Endometrial microvascular endothelial cells (primary cell): ENCODE data around the gene AP1AR. TPM values are rescaled to one million over a fixed set of nuclear protein-coding genes. Genes with fewer than 3 reads are reported as not detected.
"Not testable (repeated sequence)": the region's sequence is repeated elsewhere in the genome, so short reads cannot be mapped to it uniquely, and the experiment has no call there.

Experiments
- in situ Hi-C: cut with HindIII; loops from 2 replicates; pipeline ENCODE4 v1.10.0; 2017; ENCODE audit warnings: low sequenced_read_pairs, low pct_unique_long_range_greater_than_20kb; ENCODE audit errors: inconsistent ontology term
- total RNA-seq: library from RNA; depleted of rRNA; stranded (reverse); fragments of >200 nt; gene quantifications from one replicate; pipeline ENCODE4 v1.2.3, GENCODE V29; 2015; ENCODE audit errors: inconsistent ontology term

The AP1AR gene, protein sequence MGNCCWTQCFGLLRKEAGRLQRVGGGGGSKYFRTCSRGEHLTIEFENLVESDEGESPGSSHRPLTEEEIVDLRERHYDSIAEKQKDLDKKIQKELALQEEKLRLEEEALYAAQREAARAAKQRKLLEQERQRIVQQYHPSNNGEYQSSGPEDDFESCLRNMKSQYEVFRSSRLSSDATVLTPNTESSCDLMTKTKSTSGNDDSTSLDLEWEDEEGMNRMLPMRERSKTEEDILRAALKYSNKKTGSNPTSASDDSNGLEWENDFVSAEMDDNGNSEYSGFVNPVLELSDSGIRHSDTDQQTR
- total RNA-seq = 21.3 TPM

DNA sequence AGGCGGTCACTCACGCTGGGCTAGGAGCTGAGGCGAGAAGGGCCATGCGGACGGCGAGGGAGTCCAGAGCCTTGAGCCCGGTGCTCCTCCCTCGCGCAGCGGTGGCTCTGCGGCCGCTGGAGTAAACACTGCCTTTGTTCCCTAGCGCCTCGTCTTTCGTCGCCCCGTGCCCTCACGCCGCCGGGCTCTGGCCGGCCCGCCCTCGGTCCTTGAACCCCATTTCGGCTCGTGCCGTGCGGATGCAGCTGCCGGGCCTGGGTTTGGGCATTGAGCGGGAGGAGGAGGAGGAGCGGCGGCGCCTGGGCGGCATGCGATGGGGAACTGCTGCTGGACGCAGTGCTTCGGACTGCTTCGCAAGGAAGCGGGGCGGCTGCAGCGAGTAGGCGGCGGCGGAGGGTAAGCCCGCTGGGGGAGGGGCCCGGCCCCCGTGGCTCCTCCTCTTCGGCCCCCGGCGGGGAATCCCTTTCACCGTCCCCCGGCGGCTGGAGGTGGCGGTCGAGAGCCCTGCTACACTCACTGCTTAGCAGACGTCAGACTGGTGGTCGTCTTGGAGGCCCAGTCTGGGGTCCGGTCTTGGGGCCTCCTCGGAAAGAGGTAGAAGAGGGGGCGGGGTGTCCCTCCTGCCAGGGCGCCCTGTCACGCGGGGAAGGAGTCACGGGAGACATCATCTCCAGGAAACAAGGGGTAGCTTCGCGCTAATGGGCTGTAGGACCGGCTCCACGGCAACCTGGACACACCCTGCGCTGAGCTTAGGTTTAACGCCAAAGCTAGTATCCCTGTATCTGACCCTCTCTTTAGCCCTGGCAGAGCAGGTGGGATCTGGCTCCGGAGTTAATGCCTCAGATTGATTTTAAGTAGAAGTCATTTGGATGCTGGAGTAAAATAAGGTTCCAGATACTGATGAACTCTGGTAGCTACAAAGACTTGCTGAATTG is at the start of gene AP1AR:
Gene AP1AR, plus strand, starts transcription at position 9 of the 935 bp plus-strand sequence. Its CDS starts 305 bp downstream, at position 314.
- in situ Hi-C loops = no loop called here

DNA sequence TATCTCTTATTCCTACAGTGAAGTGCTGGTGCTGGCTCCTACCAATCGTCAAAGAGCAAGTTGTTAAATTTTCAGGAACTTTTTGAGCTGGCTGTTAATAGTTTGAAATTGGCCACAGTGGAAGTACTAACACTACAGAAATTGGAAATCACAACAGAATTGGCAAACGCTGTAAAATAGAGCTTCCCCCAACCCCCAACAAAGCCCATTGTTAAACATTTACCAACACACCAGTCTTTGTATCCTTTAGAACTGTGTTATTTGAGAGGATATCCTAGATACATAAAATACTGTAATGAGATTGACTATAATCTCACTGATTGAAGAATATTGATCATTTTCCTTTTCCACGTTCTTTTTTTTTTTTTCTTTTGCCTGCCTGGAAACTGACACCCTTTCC is 49.0 kb upstream of the AP1AR start:
- in situ Hi-C loops = no loop called here

DNA sequence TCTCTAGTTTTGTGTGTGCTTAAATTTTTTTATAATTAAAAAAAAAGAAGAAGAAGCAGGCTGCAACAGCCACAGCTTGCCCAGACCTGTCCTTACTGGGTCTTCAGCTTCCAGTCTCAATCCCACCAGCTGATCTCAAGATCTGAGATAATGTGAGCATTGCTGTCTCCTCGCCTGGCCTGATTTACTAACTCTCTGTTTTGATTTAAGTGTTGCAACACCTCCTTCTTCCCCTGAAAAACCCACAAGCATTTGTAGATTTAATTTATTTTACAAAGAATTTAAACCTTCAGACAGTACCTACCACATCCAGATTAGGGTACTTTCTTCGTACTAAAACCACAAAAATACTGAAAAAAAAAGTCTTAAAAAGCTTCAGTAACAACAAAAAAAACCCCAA is 48.3 kb upstream of the AP1AR start:
- in situ Hi-C loops = no loop called here

DNA sequence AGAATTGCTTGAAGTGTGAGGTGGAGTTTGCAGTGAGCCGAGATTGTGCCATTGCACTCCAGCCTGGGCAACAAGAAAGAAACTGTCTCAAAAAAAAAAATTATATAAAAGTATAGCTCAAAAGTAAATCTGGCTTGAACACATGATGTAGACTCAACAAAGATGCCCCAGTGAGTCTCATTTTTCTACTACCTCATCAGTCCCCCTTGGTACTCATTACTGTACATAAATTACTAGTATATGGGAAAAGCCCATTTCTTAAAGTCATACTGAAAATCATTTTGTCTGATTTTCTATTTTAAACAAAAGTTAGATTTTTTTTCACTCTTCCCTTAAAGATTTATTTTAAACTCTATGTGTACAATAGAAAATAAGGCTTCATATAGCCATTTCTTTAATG is 47.1 kb upstream of the AP1AR start:
- in situ Hi-C loops = no loop called here

DNA sequence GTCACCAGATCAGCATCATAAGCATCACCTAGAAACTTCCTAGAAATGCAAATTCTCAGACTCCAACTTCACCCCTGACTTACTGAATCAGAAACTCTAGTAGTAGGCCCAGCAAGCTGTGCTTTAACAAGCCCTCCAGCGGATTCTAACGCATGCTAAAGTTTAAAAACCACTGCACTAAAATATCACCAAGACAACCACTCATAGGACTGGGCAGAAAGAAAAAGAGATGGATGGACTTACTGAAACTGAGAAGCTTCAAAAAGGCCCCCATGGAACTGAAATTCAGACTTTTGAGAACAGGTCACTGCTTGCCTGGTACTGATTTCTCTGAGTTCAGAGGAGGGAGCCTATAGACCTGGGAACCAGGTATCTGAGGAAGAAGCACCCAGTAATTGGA is 46.3 kb upstream of the AP1AR start:
- in situ Hi-C loops = no loop called here

DNA sequence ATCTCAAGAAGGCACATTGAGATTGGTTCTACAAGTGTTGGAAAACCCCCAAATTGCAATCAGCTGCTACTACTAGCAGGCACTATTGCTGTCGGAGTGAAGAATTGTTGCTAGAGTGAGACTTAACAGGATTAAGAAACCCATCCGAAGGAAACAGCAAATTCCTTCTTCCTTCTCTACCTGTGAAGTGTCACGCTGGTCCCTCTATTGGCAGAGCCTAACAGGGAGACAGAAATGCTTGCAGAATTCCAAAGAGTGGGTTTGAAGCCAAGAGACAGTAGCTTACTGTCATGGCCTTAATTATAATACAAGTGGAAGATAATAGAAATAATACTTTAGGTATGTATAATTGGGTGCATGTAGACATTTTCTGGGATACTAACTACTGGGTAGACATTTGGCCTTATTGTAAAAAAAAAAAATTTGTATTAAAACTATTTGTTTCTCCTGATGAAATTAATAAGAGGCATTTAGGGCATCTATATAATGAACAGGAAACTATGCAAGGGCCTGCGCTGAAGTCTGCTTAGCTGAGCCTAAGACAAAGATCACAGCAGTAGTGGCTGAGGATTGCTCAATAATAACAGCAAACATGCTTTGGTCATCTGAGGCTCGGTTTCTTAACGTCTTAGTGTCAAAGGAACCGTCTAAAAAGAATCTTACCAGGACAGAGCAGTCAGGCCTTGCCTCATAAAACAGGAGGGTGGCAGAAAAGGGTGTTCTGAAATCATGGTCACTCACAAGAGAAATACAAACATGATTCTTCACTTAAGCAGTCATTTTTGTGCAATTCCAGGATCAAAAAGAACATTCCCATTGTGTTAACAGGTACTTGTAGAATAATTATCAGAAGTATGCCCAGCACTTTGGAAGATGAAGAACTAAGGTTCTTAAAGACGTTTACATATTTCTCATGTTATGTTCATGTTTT is 45.6 kb upstream of the AP1AR start:
- in situ Hi-C loops = no loop called here

DNA sequence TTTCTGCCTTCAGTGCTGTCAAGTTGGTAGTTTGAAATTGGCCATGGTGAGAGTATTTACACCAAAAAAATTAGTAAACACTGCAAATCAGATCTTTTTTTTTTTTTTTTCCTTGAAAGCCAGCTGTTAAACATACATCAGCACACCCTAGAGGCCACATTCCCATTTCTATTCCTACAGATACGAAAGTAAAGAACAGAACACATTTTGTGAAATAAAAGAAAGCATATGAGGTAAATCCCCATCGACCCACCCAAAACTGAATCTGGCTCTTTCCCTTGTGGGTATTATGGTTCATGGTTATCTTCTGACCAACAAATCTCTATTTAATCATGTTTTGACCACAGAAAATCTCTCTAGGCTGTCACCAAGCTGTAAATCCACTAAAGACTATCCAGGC is 41.8 kb upstream of the AP1AR start:
- in situ Hi-C loops = no loop called here

DNA sequence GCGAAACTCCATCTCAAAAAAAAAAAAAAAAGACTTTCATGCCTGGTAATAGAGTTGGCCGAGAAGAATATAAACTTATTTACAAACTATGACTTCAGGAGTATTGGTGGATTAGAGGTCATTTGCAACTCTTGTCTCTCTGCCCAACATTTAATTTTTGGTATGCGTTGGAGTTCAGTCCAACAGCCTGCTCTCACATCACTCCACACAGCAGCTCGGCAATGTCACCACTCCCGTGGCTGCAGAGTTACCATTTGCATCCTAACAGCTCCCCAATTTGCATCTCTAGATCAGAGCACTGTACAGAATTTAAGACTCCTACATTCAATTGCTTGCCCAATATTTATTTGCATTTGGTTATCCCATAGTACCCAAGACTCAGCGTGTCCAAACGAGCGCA is 40.9 kb upstream of the AP1AR start:
- in situ Hi-C loops = no loop called here

DNA sequence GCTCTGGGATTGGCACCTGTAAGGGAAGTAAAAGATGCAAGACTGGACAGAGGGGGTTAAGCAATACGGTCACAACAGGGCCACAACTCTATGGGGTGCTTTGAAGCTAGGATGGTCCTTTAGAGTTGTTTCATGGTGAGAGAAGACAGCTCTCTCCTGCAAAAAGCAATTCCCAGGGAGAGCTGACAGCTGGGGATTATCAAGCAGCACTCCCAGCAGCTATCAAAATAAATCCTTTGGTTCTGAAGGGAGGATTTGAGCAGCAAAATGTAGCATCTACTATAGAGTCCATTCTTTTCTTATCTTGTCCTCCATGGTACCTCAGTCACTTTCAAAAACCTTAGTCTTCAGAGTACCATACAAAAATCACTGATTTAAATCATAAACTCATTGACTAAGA is 35.1 kb upstream of the AP1AR start:
- in situ Hi-C loops = no loop called here

DNA sequence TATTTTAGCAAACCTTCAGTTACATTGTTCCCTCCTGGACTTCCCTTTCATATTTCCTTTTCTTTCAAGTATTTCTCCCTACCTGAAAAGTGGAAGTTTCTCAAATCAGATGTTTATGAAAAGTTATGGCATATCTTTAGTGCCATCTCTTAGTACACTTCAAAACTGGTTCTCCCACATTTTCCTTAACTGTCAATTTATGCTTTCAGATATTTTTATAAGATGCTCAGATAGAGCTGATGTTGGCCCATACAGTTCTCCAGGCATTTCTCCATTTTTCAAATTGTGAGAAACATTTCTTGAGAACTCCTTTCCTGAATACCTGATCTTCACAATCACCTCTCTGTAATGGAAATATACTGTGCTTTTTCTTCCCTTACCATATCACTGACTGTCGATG is 32.5 kb upstream of the AP1AR start:
- in situ Hi-C loops = no loop called here

DNA sequence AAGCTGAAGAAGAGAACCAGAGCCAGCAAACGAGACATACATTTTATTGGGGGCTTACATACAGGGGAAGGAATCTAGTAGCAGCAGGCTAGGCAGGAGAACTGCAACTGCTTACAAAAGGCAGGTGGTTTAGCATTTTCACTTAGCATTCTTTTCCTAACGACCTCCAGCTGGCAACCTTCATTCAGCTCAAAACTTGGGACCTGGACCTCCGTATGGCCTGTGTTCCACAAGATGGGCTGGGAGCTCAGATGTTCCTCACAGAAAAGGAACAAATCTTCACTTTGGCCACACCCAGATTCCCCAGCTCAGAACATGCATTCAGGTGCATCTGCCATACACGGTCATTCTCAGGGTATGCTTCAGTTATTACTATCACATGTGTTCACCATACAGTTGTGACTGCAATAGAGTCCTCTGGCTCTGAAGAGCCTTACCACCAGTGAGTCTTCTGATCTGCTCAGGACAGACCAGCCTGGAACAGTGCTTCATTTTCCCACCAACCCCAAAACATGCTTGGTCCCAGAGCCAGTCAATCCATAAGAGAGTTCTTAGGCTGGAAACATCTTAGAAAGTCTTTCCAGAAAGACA is 29.6 kb upstream of the AP1AR start:
- in situ Hi-C loops = no loop called here

DNA sequence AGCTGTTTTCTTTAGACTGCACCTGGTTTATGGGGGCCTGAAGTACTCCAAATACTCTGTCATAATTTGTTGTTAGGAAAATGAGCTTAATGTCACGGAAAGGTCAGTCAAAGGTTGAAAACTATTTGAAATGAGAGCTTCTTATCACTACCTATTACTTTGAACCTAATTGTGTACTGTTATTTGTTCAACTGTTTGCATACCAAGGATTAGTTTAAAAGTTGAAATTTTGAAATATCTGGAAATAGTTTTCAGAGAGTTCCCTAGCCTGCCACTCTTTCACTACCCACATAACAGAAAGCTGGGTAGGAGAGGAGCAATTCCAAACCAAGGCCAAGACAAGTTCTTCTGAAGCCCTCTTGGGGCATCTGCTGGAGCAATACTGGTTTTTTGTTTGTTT is 28.0 kb upstream of the AP1AR start:
- in situ Hi-C loops = no loop called here

DNA sequence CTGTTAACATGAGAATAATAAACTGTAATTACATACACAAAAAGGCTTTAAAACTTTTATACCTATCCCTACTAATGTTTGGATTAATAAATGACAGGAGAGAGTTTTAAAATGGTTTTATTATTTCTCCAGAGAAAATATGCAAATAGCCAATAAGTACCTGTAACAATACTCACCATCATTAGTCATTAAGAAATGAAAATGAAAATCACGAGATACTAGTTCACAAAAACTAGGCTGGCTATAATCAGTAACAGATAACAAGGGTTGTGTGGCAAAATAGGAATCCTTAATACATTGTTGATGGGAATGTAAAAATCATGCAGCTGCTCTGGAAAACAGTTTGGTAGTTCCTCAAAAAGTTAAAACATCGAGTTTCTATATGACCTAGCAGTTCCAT is 25.2 kb upstream of the AP1AR start:
- in situ Hi-C loops = no loop called here

DNA sequence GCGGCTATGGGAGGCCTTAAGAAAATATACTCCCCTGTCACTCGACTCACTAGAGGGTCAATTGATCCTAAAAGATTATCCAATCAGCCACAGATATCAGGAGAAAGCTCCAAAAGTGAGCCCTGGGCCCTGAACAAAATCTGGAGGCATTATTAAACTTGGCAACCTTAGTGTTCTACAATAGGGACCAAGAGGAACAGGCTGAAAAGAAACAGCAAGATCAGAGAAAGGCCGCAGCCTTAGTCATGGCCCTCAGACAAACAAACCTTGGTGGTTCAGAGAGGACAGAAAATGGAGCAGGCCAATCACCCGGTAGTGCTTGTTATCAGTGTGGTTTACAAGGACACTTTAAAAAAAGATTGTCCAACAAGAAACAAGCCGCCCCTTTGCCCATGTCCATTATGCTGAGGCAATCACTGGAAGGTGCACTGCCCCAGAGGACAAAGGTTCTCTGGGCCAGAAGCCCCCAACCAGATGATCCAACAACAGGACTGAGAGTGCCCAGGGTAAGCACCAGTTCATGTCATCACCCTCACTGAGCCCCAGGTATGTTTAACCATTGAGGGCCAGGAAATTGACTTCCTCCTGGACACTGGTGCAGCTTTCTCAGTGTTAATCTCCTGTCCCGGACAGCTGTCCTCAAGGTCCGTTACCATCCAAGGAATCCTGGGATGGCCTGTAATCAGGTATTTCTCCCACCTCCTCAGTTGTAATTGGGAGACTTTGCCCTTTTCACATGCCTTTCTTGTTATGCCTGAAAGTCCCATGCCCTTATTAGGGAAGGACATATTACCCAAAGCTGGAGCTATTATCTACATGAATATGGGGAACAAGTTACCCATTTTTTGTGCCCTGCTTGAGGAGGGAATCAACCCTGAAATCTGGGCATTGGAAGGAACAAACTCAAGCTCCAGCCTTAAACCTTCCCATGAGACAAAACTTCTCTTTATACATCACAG is 23.2 kb upstream of the AP1AR start:
- in situ Hi-C loops = not testable (repeated sequence)

DNA sequence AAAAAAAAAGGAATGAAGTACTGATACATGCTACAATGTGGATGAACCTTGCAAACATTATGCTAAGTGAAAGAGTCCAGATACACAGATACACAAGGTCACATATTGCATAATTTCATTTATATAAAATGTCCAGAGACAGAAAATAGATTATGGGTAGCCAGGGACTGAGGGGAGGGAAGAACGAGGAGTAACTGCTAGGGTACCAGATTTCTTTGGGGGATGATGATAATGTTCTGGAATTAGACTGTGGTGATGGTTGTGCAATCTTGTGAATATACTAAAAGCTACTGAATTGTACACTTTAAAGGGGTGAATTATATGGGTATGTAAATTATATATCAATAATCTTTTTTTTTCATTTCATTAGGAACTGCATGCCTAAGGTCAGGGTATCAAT is 20.8 kb upstream of the AP1AR start:
- in situ Hi-C loops = no loop called here

DNA sequence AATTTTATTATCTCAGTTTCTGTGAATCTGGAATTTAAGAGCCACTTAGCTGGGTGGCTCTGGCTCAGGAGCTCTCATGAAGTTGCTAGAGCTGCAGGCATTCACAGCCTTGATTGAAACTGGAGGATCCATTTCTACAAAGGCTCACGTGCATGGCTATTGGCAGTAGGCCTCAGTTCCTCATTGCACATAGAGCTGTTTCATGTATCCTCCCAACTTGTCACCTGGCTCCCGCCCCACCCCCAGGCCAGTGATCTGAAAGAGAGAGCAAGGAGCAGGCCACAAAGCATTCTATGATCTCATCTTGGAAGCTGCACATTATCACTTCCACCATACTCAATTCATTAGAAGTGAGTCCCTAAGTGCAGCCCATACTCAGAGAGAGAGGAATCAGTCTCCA is 18.5 kb upstream of the AP1AR start:
- in situ Hi-C loops = no loop called here

DNA sequence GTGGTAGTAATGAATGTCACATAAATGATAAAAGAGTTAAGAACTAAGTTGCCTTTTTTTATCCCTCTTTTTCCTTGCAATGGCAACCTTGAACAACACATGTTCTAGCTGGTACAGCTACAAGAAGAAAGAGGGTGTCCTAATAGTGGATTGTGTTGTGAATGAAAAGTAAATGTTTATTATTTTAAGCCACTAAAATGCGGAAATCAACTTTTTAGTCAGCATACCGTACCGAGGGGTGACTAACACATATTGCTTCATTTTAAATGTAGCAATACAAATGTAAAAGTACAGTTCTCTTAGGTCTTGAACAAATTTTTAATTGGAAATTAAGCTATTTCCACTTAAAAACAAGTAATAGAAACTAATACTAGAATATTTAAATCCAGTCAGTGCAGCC is 17.7 kb upstream of the AP1AR start:
- in situ Hi-C loops = no loop called here
